GM19043 (cell line): ENCODE measurements around the gene SDHAF1.

Experiments used
- ATAC-seq: cut with Tn5 transposase; IDR thresholded peaks from one replicate; pipeline ENCODE4 v1.9.1; 2021; ENCODE audit warnings: low read depth; ENCODE audit not compliant: unreplicated experiment

Gene SDHAF1

DNA sequence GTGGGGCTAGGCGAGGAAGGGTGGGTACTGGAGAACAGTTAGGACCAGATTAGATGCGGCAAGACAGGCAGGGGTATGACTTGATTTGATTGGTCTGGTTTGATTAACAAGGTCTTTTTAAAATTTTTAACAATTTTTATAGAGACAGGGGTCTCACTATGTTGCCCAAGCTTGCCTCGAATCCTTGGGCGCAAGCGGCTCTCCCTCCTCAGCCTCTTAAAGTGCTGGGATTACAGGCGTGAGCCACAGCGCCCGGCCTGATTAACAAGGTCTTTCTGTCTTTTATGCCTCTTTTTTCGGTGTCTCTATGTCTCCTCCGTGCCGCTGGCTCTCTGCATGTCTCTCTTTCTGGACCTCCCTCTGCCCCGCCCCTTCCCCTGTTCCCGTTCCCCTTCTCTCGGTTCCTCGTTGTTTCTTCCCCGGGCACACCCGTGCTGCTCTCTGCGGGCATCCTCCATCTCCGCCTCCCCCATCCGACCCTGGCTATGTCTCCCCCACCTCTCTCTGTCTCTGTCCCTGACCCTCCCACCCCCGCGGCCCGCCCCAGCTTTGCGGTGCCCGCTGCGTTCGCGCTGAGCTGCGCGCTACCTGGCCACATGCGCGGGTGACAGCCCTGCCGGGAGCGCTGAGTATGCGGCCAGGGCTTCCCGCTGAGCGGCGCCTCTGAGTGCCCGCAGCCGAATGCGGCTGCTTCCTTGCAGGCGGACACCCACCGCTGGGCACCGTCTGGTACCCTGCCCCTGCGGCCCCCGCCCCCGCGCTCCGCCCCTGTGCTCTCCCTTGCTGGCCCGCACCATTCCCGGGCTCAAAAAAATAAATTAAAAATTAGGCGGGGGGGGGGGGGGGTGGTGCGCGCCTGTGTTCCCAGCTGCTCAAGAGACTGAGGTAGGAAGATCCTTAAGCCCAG lies 8.1 kb upstream of the SDHAF1 start:
- no peak for ATAC-seq

DNA sequence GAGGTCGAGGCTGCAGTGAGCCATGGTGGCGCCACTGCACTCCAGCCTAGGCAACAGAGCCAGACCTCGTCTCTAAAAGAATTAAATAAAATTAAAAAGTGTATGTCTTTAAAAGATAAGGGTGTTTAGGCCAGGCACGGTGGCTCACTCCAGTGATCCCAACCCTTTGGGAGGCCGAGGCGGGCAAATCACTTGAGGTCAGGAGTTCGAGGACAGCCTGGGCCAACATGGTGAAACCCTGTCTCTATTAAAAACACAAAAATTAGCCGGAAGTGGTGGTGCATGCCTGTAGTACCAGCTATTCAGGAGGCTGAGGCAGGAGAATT lies 7.5 kb upstream of the SDHAF1 start:
- ATAC-seq, result no peak

DNA sequence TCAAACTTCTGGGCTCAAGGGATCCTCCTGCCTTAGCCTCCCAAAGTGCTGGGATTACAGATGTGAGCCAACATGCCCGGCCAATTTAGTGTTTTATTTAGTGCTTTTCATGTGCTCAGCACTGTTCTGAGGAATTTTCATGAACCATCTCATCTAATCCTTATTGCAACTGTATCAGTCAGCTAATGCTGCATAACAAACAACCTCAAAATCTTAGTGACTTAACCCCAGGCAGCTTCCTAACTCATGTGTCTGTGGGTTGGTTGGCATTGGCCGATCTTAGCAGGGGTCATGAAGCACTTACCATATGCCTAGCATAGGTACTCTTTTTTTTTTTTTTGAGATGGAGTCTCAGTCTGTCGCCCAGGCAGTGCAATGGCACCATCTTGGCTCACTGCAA lies 6.2 kb upstream of the SDHAF1 start:
- no peak for ATAC-seq

GRCh38 chr19:35990156-35990555 lies 4.8 kb upstream of the SDHAF1 start:
- no peak for ATAC-seq

DNA sequence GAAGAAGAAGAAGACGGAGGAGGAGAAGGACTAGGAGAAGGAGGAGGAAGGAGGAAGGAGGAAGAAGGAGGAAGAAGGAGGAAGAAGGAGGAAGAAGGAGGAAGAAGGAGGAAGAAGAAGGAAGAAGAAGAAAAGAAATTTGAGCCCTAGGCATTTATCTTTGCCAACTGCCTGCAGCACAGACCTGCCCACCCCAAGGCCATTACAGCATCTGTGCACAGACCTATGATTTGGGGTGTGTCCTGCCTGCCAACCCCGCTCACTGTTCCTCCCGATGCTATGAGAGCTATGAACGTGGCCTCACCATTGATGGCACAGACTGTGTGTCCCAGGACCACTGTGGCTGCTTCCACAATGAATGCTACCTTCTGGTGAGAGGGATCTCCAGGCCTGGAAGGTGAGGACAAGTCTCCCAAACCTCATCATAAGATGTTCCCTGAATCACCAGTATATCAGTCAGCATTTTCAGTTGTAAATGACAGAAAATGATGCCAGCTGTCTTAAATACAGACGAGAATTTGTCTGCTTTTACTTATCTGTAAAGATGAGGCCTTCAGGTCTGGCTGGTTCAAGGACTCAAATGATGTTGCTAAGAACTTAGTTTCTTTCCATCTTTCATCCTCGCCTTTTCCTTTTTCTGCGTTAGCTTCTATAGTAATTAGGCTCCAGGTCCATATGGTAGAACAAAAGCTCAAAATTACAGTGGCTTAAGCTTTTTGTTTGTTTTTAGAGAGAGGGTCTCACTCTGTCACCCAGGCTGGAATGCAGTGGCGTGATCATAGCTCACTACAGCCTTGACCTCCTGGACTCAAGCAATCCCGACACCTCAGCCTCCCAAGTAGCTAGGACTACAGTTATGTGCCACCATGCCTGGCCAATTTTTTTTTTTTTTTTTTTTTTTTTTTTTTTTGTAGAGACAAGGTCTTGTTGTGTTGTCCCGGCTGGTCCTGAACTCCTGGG lies 3.9 kb upstream of the SDHAF1 start:
- no peak for ATAC-seq

GRCh38 chr19:35991731-35992450 lies 3.1 kb upstream of the SDHAF1 start:
- ATAC-seq, result no peak

DNA sequence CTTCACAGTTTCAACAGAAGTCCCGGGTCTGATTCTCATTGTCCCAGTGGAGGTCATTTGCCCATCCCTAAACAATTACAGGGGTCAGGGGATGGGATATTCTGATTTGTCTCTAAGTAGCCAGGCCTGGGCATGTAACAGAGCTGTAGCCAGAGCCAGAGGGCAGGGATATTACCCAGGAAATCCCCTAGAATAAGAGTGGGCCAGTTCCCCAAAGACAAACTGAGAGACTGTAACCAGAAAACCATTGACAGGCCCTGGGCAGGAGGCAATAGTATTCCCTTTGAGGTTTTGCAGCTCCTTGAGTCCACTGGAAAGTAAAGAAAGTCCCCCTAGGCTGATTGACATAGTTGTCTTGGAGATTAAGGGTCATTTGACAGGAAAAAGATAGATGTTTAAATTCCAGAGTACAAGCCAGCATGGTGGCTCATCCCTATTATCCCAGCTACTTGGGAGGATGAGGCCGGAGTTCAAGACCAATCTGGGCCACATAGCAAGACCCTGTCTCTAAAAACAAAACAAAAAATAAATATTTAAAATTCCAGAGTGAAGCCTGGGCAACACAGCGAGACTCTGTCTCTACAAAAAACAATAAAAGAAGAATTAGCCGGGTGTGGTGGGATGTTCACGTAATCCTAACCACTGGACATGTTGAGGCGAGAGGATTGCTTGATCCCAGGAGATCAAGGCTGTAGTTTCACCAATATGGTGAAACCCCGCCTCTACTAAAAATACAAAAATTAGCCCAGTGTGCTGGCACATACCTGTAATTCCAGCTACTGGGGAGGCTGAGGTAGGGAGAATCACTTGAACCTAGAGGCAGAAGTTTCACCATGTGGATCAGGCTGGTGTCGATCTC lies 1.9 kb upstream of the SDHAF1 start:
- no peak for ATAC-seq

DNA sequence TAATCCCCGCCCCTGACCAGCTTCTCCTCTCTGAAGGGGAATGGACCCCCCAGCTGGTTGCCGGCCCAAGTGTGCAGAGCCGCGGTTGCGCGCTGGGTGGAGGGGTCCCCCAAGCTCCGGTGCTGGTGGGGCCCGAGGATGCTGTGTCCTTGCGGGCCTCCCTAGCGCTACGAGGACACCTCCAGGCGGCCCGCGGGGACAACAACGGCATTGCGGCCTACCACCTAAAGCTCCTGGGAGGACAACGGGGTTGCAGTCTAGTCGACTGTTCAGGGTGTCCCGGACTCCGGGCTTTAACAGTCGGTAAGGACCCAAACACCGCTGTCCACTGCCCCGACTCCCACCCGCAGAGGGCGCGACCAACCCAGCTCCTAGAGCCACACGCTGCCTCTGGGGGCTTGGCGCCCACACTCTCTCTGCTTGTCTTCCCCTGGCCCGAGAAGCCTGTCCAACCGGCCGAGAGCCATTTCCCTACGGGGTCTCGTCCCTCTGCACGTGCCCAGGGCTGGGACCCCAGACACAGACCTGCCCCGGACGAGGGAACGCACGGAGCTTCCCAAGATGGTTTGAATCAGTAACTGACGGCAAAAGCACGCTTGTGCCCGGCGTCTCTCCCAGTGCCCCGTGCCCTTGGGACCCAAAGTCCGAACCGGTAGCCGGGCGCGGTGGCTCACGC lies 927 bp upstream of the SDHAF1 start:
- no peak for ATAC-seq

GRCh38 chr19:35996777-35997176 lies 1.8 kb downstream of the SDHAF1 start:
- ATAC-seq, result no peak

GRCh38 chr19:36001605-36002004 lies 6.6 kb downstream of the SDHAF1 start:
- no peak for ATAC-seq

DNA sequence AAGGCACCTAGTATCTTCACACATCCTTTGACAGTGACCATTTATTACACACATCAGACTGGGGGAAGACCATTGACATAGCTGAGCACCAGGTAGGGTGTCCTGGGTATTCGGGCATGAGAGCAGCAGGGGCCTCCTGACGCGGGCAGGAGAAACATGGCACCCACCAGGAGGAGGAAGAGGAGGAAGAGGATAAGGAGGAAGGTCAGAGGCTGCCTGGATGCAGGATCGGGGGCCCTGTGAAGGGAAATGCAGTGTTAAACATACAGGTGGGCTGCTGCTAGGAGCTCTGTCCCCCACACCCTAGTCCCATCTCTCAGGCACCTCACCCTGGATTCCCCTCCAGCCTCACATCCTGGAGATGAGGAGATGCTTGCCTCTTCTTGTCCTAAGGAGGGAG lies 8.3 kb downstream of the SDHAF1 start:
- ATAC-seq, result no peak

GRCh38 chr19:36006955-36007354 lies 12.0 kb downstream of the SDHAF1 start:
- ATAC-seq, result no peak

- no peak for ATAC-seq
These were observed 13.5 kb downstream of the SDHAF1 start, which contains the start of gene SYNE4 for GRCh38 chr19:36008336-36008978. TSS of gene SYNE4 (minus strand) at chr19:36008813. CDS start at chr19:36008681, 132 bp downstream.

DNA sequence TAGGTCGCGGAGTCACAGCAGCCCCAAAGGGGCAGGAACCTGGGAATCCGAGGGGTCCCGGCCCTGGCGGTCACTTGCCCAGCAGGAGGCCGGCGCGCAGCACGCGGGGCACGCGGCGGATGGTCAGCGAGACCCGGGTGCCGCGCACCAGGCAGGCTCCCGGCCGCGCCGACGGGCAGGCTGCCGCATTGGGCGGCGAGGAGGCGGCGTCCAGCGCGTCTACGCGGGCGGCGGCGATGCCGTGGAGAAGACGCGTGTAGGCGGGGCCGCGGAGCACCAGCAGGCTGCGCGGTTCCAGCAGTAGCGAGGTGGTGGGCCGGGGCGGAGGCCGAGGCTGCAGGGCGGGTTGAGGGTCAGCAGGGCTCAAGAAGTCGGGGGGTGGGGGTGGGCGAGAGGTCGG lies 14.2 kb downstream of the SDHAF1 start:
- ATAC-seq, result no peak

GRCh38 chr19:36009633-36010379 lies 14.8 kb downstream of the SDHAF1 start:
- ATAC-seq, result no peak

DNA sequence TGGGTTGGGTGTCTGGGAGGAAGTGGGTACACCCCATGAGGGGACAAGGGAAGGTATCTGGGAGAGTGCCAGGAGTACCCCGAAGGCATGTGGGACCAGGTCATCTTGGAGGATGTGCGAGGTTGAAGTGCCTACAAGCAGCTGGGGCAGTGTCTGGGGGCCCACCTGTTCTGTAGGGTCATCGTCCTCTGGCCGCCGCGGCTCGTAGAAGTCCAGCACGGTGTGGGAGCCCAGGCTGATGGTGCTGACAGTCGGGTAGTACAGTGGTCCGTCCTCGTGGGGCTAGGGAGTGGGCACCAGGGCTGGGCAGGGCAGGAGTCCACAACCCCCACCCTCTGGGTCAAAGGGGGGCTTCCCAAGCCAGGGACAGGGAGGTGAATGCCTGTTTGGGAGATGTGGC lies 15.4 kb downstream of the SDHAF1 start:
- no peak for ATAC-seq

DNA sequence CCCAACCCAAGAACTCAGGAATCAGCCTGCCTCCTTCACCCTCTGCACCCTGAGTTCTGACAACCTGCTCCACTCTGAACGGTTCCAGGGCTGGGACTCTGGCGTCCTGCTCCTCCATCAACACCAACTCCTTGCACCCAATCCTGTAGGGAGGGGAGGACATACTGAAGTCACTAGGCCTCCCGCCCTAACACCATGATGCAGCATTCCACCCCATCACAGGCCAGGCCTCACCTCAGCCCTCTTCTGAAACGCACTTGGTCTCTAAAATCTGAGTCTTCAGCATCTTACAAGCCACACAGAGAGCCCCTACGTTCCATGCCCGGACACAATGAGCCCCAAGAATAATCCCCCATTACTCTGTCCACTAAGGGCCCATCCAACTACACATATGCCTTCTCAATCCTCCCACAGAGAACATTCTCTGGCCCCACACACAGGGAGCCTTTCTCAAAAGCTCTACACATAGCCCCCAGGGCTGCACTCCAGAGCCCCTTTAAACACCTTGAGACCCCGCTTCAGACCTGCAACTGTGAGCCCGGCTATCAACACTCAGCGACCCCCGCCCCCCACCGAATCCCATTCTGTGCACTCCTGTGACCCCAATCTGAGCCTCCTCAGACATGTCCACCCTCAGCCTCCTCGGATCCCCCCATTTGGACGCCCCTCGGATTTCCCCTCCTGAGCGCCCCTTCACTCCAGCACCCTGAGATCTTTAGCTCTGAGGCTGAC lies 18.5 kb downstream of the SDHAF1 start:
- no peak for ATAC-seq
